ENCODE results near the gene PTPRG.

DNA sequence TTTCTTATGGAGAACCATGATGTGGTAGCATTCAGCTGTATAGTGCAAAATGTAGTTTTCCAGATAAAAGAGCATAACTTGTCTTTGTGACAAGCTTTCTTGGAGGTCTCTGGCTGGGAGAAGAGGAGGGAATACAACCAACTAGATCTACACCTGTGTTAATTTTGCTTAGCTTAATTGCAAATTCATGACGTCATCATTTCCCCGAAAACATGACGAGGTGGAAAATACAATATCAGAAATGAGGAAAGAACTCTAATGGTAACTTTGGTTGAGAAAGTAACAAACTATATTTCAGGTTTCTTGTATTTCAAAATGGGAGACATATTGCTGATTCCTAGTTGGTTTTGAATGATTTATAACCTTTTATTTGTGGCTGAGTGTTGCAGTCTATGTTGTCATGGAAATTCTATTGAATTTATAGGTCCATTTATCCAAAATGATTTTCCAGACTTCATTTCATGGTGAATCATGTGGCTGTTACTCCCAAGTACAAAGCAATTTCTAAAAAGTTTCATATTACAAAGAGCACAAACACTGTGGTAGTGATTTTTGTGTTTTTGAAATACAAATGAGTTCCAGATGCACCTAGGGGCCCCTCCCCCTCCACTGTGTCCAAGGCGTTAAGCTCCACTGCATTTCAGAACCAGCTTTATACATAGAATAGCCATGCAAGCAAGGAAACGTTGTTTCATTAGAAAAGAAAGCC is 504.8 kb downstream of the PTPRG start:
- TF ChIP-seq, protein P1, sequence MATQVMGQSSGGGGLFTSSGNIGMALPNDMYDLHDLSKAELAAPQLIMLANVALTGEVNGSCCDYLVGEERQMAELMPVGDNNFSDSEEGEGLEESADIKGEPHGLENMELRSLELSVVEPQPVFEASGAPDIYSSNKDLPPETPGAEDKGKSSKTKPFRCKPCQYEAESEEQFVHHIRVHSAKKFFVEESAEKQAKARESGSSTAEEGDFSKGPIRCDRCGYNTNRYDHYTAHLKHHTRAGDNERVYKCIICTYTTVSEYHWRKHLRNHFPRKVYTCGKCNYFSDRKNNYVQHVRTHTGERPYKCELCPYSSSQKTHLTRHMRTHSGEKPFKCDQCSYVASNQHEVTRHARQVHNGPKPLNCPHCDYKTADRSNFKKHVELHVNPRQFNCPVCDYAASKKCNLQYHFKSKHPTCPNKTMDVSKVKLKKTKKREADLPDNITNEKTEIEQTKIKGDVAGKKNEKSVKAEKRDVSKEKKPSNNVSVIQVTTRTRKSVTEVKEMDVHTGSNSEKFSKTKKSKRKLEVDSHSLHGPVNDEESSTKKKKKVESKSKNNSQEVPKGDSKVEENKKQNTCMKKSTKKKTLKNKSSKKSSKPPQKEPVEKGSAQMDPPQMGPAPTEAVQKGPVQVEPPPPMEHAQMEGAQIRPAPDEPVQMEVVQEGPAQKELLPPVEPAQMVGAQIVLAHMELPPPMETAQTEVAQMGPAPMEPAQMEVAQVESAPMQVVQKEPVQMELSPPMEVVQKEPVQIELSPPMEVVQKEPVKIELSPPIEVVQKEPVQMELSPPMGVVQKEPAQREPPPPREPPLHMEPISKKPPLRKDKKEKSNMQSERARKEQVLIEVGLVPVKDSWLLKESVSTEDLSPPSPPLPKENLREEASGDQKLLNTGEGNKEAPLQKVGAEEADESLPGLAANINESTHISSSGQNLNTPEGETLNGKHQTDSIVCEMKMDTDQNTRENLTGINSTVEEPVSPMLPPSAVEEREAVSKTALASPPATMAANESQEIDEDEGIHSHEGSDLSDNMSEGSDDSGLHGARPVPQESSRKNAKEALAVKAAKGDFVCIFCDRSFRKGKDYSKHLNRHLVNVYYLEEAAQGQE (IDR thresholded peaks at IDR 0.05; ENCODE audit: unreplicated experiment), result no peak
- TF ChIP-seq, protein P2, sequence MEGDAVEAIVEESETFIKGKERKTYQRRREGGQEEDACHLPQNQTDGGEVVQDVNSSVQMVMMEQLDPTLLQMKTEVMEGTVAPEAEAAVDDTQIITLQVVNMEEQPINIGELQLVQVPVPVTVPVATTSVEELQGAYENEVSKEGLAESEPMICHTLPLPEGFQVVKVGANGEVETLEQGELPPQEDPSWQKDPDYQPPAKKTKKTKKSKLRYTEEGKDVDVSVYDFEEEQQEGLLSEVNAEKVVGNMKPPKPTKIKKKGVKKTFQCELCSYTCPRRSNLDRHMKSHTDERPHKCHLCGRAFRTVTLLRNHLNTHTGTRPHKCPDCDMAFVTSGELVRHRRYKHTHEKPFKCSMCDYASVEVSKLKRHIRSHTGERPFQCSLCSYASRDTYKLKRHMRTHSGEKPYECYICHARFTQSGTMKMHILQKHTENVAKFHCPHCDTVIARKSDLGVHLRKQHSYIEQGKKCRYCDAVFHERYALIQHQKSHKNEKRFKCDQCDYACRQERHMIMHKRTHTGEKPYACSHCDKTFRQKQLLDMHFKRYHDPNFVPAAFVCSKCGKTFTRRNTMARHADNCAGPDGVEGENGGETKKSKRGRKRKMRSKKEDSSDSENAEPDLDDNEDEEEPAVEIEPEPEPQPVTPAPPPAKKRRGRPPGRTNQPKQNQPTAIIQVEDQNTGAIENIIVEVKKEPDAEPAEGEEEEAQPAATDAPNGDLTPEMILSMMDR (conservative IDR thresholded peaks at IDR 0.05; ENCODE audit: low read depth in 2 of 2), result no peak
- TF ChIP-seq, protein P3, sequence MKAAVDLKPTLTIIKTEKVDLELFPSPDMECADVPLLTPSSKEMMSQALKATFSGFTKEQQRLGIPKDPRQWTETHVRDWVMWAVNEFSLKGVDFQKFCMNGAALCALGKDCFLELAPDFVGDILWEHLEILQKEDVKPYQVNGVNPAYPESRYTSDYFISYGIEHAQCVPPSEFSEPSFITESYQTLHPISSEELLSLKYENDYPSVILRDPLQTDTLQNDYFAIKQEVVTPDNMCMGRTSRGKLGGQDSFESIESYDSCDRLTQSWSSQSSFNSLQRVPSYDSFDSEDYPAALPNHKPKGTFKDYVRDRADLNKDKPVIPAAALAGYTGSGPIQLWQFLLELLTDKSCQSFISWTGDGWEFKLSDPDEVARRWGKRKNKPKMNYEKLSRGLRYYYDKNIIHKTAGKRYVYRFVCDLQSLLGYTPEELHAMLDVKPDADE (IDR thresholded peaks at IDR 0.05), result no peak
- TF ChIP-seq POLR2AphosphoS5 (IDR thresholded peaks at IDR 0.05; ENCODE audit: low read depth), result no peak
- no peak for TF ChIP-seq EZH2 (IDR thresholded peaks at IDR 0.05; ENCODE audit: low read depth, unreplicated experiment)
- TF ChIP-seq JUNB (IDR thresholded peaks at IDR 0.05; ENCODE audit: unreplicated experiment), result no peak
- no peak for TF ChIP-seq EZH2phosphoT487 (IDR thresholded peaks at IDR 0.05; ENCODE audit: unreplicated experiment)
- no peak for TF ChIP-seq CREB1 (CRISPR knock-in tag; IDR thresholded peaks at IDR 0.05; ENCODE audit: low read depth)
- no peak for TF ChIP-seq ZNF331 (CRISPR knock-in tag; IDR thresholded peaks at IDR 0.05; ENCODE audit: low read depth)
- TF ChIP-seq NANOG (IDR thresholded peaks at IDR 0.05; ENCODE audit: borderline replicate concordance), result no peak

Data from GM23338 (cell line).